GM13977 (cell line): Measurements from ENCODE around the gene TMEM59L.

Source experiments
- DNase-seq: peaks from one replicate; pipeline ENCODE4 v3.0.0; 2012; ENCODE audit warnings: low spot score
- in situ Hi-C: fragments of 300-500 bp; cut with MboI; formaldehyde crosslinking; loops from one replicate; pipeline ENCODE4 v1.12.0; 2022; ENCODE audit warnings: low sequenced_read_pairs, low pct_unique_long_range_greater_than_20kb, mixed read lengths, inconsistent platforms; ENCODE audit not compliant: unreplicated experiment
- TF ChIP-seq, protein P1 (sequence below): IDR thresholded peaks from 2 replicates; pipeline ENCODE4 v1.5.1; 2012; ENCODE audit warnings: mild to moderate bottlenecking, control low read depth; ENCODE audit not compliant: insufficient read depth; ENCODE audit errors: extremely low read depth, missing control alignments

Gene TMEM59L

DNA sequence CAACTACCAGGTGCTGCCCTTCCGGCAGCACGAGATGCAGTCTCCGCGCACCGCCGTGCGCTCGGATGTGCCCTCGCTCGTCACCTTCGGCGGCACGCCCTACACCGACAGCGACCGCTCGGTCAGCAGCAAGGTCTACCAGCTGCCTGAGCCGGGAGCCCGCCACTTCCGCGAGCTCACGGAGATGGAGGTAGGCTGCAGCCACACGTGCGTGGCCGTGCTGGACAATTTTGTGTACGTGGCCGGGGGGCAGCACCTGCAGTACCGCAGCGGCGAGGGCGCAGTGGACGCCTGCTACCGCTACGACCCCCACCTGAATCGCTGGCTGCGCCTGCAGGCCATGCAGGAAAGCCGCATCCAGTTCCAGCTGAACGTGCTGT is 55.6 kb downstream of the TMEM59L start:
- TF ChIP-seq, protein P1, sequence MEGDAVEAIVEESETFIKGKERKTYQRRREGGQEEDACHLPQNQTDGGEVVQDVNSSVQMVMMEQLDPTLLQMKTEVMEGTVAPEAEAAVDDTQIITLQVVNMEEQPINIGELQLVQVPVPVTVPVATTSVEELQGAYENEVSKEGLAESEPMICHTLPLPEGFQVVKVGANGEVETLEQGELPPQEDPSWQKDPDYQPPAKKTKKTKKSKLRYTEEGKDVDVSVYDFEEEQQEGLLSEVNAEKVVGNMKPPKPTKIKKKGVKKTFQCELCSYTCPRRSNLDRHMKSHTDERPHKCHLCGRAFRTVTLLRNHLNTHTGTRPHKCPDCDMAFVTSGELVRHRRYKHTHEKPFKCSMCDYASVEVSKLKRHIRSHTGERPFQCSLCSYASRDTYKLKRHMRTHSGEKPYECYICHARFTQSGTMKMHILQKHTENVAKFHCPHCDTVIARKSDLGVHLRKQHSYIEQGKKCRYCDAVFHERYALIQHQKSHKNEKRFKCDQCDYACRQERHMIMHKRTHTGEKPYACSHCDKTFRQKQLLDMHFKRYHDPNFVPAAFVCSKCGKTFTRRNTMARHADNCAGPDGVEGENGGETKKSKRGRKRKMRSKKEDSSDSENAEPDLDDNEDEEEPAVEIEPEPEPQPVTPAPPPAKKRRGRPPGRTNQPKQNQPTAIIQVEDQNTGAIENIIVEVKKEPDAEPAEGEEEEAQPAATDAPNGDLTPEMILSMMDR = no peak
- in situ Hi-C loops = no loop called here
- DNase-seq = no peak

GRCh38 chr19:18668744-18669523 is 56.3 kb downstream of the TMEM59L start:
- no peak for DNase-seq
- TF ChIP-seq, protein P1 = no peak
- in situ Hi-C loops = no loop called here

- DNase-seq = no peak
- in situ Hi-C loops = no loop called here
- TF ChIP-seq, protein P1 = no peak
Observed at GRCh38 chr19:18669524-18669817, 56.8 kb downstream of the TMEM59L start.

DNA sequence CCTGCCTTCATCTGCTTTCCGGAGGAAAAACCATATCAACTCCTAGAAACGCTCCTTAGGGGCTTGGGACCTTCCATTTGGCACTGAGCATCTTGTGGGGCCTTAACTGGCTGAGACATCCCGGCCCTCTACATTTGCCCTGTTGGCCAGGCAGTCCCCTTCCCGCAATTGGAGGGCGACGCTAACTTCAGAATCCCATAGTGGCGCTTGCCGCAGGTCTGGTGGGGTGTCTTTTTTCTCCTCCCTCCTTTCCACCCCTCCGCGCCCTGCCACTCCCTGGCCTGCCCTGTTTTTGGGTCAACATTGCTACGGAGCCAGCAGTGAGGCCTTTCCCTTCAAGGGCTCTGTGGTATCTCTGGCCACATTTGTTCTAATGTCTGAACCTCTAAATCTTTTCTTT is 57.2 kb downstream of the TMEM59L start:
- TF ChIP-seq, protein P1 = no peak
- in situ Hi-C loops = no loop called here
- DNase-seq = no peak

GRCh38 chr19:18670312-18670711 is 57.6 kb downstream of the TMEM59L start:
- TF ChIP-seq, protein P1 = no peak
- in situ Hi-C loops = no loop called here

More at GRCh38 chr19:18670312-18670711, 57.6 kb downstream of the TMEM59L start:
- no peak for DNase-seq
